Large intestine (tissue), 3 donors: ENCODE measurements around the gene RFX2. TPM values are rescaled to one million over a fixed set of nuclear protein-coding genes. Genes with fewer than 3 reads are reported as not detected.
"Not testable (repeated sequence)": the region's sequence is repeated elsewhere in the genome, so short reads cannot be mapped to it uniquely, and the experiment has no call there.

Source experiments
- DNase-seq, 2 donors: peaks; one replicate each; pipeline versions ENCODE4 v3.0.0 to v3.0.0-alpha.2; 2013
- H3K27ac ChIP-seq: one replicate; pipeline ENCODE4 v1.5.1; 2013; ENCODE audit warnings: low read length
- H3K27me3 ChIP-seq: 2 replicates; pipeline ENCODE4 v1.6.1; 2013; ENCODE audit warnings: low read length; ENCODE audit not compliant: control insufficient read depth, insufficient read depth
- H3K36me3 ChIP-seq: 2 replicates; pipeline ENCODE4 v1.6.1; 2013; ENCODE audit warnings: low read length; ENCODE audit not compliant: control insufficient read depth, insufficient read depth
- H3K4me1 ChIP-seq: one replicate; pipeline ENCODE4 v1.6.1; 2013; ENCODE audit warnings: low read length; ENCODE audit not compliant: control insufficient read depth, insufficient read depth
- H3K4me3 ChIP-seq: one replicate; pipeline ENCODE4 v1.5.1; 2013; ENCODE audit warnings: low read length
- H3K9me3 ChIP-seq: one replicate; pipeline ENCODE4 v1.6.1; 2013; ENCODE audit warnings: mild to moderate bottlenecking, low read depth, low read length, moderate library complexity; ENCODE audit not compliant: control insufficient read depth
- WGBS: methylation state at CpG from one replicate; pipeline ENCODE4 v1.1.5; 2013; ENCODE audit warnings: low lambda C conversion rate; ENCODE audit not compliant: insufficient coverage; 5-methylcytosine and 5-hydroxymethylcytosine counted together
- polyA plus RNA-seq: library from polyadenylated mRNA; unstranded; fragments of 120-200 nt; gene quantifications from one replicate; pipeline ENCODE4 v1.2.1, GENCODE V29; 2013

The RFX2 gene
- polyA plus RNA-seq, 1 donor, result 13.1 TPM

GRCh38 chr19:6076675-6077463 is 33.4 kb downstream of the RFX2 start:
- Histone ChIP-seq H3K27ac (no peak overlapping the region), H3K27me3 (no peaks in the 10 kb centered on the region), H3K4me3 (no peak overlapping the region), H3K9me3 (no peaks in the 10 kb centered on the region), H3K4me1 (no peaks in the 10 kb centered on the region), H3K36me3 (no peaks in the 10 kb centered on the region)
- DNase-seq, result no peak
- 60% methylated on average over 2 of the region's 13 CpGs for WGBS

- no peak overlapping the region for H3K4me3 ChIP-seq
- H3K4me1 ChIP-seq, result no peaks in the 10 kb centered on the region
- no peaks in the 10 kb centered on the region for H3K27me3 ChIP-seq
- H3K9me3 ChIP-seq, result no peaks in the 10 kb centered on the region
- no peak overlapping the region for H3K27ac ChIP-seq
- H3K36me3 ChIP-seq, result no peaks in the 10 kb centered on the region
- DNase-seq, result no peak
- WGBS, result 67% methylated on average over 2 of the region's 7 CpGs
Observed at GRCh38 chr19:6076291-6076665, 34.0 kb downstream of the RFX2 start.

GRCh38 chr19:6074709-6075403 is 35.4 kb downstream of the RFX2 start:
- no peak overlapping the region for H3K27ac ChIP-seq

GRCh38 chr19:6073858-6074708 is 36.2 kb downstream of the RFX2 start:
- no peaks in the 10 kb centered on the region for H3K27me3 ChIP-seq
- no peak overlapping the region for H3K4me3 ChIP-seq
- no peak for DNase-seq
- no peaks in the 10 kb centered on the region for H3K4me1 ChIP-seq
- no CpG with 5 or more reads among the region's 17 CpGs for WGBS
- H3K36me3 ChIP-seq, result no peaks in the 10 kb centered on the region
- H3K9me3 ChIP-seq, result no peaks in the 10 kb centered on the region
- H3K27ac ChIP-seq, result no peak overlapping the region

More at GRCh38 chr19:6074709-6075403, 35.4 kb downstream of the RFX2 start:
- H3K36me3 ChIP-seq, result no peaks in the 10 kb centered on the region
- H3K4me3 ChIP-seq, result no peak overlapping the region
- H3K27me3 ChIP-seq, result no peaks in the 10 kb centered on the region
- no peaks in the 10 kb centered on the region for H3K9me3 ChIP-seq
- DNase-seq, result no peak
- no CpG with 5 or more reads among the region's 7 CpGs for WGBS
- no peaks in the 10 kb centered on the region for H3K4me1 ChIP-seq

- 93% methylated on average over 3 of the region's 10 CpGs for WGBS
- DNase-seq, H3K4me3 ChIP-seq, H3K9me3 ChIP-seq, H3K27ac ChIP-seq, H3K36me3 ChIP-seq, H3K27me3 ChIP-seq, H3K4me1 ChIP-seq: not testable (repeated sequence)
Observed at GRCh38 chr19:6073233-6073632, 37.1 kb downstream of the RFX2 start.

GRCh38 chr19:6071875-6072274 is 38.4 kb downstream of the RFX2 start:
- peaks cover 22% of the 10 kb centered on the region for H3K4me1 ChIP-seq
- H3K36me3 ChIP-seq, result no peaks in the 10 kb centered on the region
- H3K27me3 ChIP-seq, result no peaks in the 10 kb centered on the region
- no peak overlapping the region for H3K4me3 ChIP-seq
- no peak for DNase-seq
- 82% methylated on average over 2 of the region's 8 CpGs for whole genome bisulfite sequencing
- H3K9me3 ChIP-seq, result no peaks in the 10 kb centered on the region
- H3K27ac ChIP-seq, result no peak overlapping the region

GRCh38 chr19:6070720-6071485 is 39.4 kb downstream of the RFX2 start:
- Histone ChIP-seq H3K36me3 (no peaks in the 10 kb centered on the region), H3K27ac (no peak overlapping the region), H3K4me1 (peaks cover 26% of the 10 kb centered on the region), H3K9me3 (no peaks in the 10 kb centered on the region), H3K27me3 (no peaks in the 10 kb centered on the region), H3K4me3 (no peak overlapping the region)
- whole genome bisulfite sequencing, result 100% methylated on average over 2 of the region's 11 CpGs
- no peak for DNase-seq

GRCh38 chr19:6070207-6070681 is 40.1 kb downstream of the RFX2 start:
- WGBS, result no CpG with 5 or more reads among the region's 3 CpGs
- H3K4me1 ChIP-seq, result peaks cover 31% of the 10 kb centered on the region

GRCh38 chr19:6069268-6069791 is 41.0 kb downstream of the RFX2 start:
- Histone ChIP-seq H3K9me3 (no peaks in the 10 kb centered on the region), H3K4me3 (no peak overlapping the region), H3K4me1 (peaks cover 39% of the 10 kb centered on the region), H3K27ac (no peak overlapping the region), H3K36me3 (no peaks in the 10 kb centered on the region), H3K27me3 (no peaks in the 10 kb centered on the region)
- no peak for DNase-seq

More at GRCh38 chr19:6070207-6070681, 40.1 kb downstream of the RFX2 start:
- H3K27me3 ChIP-seq, result no peaks in the 10 kb centered on the region
- no peak overlapping the region for H3K4me3 ChIP-seq
- DNase-seq, result no peak
- H3K36me3 ChIP-seq, result no peaks in the 10 kb centered on the region
- no peak overlapping the region for H3K27ac ChIP-seq
- no peaks in the 10 kb centered on the region for H3K9me3 ChIP-seq
